NCI-H69 (cell line): ENCODE results near the gene WDR55.
A peak's percentile ranks its signal among the peaks of the same experiment; 100 is the strongest.
"Not testable (repeated sequence)": the region's sequence is repeated elsewhere in the genome, so short reads cannot be mapped to it uniquely, and the experiment has no call there.

Source experiments
- DNase-seq: peaks from one replicate; lab custom pipeline; 2025; lab: John Stamatoyannopoulos, UW

Gene WDR55

DNA sequence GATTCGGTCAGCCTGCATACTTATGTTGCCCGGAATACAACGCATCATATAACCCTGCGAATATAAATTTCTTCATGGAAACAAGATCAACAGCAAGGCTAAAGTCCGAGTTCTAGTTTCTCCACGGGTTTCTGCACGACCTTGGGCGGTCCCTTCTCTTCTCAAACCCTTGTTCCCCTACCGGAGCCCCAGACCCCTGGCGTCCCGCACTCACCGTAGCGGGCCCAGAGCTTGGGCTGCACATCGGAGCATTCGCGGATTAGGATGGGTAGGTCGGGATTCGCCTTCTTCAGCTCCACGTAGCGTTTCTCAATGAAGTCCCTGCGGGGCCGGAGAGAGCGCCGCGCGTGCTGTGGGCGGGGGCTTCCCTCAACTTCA, 17.7 kb upstream of the WDR55 start:
- DNase-seq, result peak; percentile 57

DNA sequence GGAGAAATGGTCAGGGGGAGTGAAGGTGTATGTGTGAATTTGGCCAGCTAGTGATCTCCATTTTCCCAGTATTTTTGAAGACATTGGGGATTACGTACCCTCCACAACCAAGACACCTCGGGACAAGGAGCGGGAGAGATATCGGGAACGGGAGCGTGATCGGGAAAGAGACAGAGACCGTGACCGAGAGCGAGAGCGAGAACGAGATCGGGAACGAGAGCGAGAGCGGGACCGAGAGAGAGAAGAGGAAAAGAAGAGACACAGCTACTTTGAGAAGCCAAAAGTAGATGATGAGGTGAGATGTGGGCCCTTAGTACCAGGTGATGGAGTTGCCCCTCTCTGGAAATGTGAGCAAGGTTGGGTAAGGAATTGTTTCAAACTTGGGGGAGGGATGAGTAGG, 5.8 kb upstream of the WDR55 start:
- no peak for DNase-seq

DNA sequence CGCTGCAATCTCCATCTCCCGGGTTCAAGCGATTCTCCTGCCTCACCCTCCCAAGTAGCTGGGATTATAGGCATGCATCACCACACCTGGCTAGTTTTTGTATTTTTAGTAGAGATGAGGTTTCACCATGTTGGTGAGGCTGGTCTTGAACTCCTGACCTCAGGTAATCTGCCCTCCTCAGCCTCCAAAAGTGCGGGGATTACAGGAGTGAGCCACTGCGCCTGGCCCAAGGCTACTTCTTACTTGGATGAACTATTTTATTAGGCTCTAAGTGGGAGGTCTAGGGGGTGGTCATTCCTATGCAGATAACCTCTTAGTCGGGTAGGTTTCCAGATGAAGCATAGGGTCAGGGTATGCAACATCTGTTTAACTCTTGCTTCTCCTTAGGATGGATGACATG, 4.3 kb upstream of the WDR55 start:
- not testable (repeated sequence) for DNase-seq

DNA sequence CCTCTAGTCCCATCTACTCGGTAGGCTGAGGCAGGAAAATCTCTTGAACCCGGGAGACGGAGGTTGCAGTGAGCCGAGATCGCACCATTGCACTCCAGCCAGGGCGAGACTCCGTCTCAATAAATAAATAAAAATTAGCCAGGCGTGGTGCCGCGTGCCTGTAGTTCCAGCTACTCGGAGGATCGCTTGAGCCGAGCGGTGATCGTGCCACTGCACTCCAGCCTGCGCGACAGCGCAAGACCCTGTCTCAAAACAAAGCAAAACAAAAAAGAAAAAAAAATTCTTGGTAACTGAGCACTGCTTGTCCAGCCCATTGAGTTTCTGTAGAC, 710 bp upstream of the WDR55 start:
- no peak for DNase-seq

DNA sequence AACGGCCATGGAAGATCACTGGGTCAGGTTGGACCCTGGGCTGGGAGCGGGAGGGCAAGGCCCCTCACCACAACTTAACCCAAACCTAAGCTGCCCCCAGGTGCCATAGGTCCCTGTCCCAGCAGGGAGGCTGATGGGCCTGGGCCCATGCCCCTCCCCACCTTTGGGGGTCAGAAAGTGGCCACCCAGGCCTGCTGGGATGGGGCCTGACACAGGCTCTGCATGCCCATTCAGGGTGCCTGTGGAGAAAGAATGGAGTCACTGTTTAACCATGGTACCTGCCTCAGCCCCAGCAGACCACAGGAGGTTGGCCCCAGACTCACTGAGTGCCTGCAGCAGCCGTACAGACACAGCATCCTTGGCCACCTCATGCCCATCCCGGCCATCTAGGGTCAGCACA, 6.3 kb downstream of the WDR55 start:
- not testable (repeated sequence) for DNase-seq

DNA sequence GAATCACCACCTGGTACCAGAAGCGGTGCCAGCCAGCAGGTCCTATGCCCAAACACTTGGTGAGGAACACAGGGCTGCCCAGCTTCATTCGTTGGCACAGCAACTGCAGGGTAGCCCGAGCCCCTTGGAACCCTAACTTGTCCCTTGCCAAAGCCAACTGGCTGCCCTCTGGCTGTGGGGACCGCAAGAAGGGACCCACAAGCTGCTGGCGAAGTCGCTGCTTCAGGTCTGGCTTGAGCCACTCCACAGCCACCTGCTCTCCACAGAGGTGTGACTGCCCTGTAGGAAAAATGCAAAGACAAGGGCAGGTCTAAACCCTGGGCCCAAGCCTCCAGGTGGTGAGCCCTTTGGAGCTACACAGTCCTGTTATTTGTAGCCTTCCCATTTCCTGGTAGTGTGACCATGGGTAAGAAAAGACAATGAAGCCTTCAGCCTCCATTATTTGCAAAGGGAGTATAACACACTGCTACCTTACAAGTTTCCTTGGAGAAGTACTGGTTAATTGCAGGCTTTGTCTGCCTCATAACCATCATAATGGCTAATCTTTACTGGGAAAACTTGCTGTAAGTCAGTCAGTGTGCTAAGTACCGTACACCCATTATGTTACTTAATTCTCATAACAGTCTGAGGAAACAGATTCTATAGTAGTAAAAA, 6.9 kb downstream of the WDR55 start:
- DNase-seq, result no peak

DNA sequence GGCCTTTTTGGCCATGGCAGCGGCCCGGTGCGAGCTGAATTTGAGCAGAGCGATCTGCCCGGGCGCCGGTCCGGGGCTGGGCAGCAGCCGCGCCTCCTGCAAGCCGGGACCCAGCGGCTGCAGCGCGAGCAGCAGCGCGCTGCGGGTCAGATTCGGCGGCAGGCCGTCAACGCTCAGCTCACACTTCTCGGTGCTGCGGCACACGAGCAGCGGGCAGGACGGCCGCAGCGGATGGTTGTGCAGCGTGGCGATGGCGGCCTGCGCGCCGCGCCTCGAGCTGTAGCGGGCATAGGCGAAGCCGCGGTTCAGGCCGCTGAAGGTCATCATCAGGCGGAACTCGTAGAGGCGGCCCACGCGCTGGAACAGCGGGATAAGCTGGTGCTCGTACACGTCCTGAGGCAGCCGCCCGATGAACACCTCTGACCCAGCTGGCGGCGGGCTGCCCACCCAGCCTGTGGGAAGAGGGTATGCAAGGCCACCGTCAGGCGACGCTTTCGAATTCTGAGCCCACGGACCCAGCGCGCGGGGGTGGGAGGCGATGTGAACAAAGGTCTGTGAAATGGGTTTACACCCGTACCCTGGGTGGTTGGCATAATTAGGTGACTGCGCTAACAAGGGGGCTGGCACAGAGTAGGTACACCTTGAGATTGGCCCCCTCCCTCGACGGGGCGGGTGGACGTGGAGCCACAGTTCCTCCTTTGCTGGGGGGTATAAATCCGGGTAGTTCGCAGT, 7.9 kb downstream of the WDR55 start:
- peak; percentile 44 for DNase-seq

DNA sequence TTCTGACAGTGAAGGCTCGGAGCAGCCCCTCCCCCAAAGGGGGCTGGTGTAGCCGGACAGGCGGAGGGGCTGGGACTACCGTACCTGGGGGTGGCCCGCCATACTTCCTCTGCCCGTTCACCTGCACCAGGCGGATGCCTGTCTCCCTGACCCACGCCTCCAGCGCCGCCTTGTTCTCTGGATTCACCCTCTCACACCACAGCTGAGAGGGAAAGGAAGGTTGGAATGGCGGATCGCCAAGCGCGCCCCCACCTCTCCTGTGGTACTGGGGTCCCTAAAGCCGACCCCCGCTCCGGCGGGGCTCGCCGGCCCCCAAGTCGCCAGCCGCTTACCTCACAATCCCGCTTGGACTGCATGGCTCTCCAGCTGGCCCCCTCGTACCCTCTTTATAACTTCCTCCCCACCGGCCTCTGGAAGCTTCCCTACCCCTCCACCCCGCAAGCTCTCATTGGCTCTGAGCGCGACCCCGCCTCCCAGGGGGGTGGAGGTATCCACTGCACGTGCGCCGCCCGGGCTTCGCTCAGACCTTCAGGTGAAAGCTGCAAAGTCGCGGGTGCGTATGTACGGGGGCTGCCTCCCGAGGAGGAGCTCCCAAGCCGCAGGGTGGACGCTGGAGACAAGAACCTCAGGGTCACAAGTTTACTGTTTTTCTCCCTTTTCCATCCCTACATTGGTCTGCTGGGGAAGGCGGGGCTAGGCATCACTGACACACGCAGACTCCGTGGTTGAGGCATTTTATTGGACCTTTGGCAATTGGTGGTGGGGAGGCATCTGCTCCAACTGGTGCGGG, 8.7 kb downstream of the WDR55 start, which contains the start of gene DND1:
TSS of gene DND1 (minus strand) at position 390 of the 790 bp plus-strand sequence. CDS start at position 356, 34 bp downstream.
- no peak for DNase-seq

DNA sequence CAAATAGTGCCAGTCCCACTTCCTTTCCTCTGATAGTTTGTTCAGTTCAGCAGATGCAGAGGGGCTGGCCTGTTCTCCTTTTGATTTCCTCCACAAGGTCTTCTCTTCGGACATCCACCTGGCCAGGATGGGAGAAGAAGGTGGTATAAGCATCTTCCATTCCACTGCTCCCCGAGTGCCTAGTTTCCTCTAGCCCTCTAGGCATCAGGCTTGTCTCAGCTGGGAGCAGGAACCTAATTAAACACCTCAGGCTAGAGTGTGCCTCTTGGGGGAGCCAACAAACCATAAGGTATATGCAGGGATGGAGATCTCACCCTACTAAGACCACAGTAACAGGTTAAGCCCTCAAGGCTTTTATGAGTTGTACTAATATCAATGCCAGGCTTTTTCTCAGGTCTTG, 9.5 kb downstream of the WDR55 start:
- DNase-seq, result no peak

DNA sequence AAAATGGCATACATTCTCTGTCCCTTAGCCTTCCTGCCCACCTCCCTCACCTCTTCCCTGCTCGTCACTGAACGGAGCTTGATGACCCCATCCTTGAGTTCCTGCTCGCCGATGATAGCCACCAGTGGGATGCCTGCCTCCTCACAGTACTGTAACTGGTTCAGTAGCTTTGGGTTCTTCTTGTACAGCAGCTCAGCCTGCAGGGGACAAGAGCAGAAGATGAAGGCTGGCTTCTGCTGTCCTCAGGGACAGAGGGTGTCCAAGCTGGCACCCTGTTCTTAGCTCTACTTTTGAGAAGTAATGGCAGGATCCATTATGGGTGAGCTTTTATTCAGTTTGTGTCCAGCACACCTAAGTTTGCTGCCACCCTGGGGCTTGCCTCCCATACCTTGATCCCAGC, 9.9 kb downstream of the WDR55 start:
- DNase-seq, result no peak

DNA sequence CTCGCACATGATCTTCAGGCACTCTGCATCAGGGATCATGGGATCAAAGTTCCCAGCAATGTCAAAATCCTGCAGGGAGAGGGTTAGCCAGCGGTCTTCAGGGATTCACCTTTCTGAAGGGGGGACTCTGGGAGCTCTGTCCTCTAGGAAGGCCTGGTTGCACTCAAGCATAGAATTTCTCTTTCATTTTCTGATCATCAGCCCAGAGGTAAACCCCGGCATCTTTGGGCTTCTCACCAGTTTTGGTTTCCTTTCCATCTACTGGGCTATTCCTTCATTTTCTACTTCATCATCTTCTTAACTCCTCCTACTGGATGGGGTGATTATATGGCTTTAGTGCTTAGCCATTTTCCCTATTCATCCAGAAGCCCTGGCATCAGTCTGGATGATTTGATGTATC, 13.2 kb downstream of the WDR55 start:
- no peak for DNase-seq

DNA sequence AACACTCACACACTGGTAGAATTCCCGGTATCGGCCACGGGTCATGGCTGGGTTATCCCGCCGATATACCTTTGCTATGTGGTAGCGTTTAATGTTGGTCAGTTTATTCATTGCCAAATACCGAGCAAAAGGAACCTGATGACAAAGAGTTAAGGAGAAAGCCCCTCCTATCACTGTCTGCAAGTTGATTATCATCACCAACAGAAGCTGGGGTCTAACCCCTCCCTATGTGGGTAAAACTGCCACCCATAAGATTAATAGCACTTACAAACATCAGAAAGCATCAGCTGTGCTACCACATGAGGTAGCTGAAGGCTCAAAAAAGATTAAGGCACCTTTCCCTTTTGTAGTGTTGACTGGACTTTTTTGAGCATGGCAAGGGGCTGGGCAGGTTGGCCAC, 14.3 kb downstream of the WDR55 start:
- no peak for DNase-seq

DNA sequence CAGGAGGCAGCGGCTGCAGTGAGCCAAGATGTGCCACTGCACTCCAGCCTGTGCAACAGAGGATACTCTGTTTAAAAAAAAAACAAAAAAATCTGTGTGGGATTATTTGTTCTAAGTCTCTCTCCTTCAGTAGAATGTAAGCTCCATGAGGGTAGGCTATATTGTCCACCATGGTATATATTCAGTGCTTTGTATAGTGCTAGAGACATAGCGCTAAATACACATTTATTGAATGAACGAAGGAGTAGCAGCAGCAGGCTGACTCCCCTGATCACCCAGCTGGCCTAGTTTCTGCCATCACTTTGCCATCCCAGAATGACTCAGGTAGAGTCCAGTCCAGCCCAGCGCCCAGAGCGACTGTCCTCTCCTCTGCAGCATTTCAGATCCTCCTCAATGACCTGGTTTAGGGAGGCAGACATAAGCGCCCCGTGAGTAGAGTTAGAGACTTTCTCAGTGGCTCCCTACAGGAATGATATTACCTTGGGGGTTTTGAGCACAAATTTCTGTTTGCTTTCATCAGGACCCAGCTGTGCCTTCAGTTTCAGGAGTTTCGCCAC, 25.8 kb downstream of the WDR55 start:
- DNase-seq, result no peak

DNA sequence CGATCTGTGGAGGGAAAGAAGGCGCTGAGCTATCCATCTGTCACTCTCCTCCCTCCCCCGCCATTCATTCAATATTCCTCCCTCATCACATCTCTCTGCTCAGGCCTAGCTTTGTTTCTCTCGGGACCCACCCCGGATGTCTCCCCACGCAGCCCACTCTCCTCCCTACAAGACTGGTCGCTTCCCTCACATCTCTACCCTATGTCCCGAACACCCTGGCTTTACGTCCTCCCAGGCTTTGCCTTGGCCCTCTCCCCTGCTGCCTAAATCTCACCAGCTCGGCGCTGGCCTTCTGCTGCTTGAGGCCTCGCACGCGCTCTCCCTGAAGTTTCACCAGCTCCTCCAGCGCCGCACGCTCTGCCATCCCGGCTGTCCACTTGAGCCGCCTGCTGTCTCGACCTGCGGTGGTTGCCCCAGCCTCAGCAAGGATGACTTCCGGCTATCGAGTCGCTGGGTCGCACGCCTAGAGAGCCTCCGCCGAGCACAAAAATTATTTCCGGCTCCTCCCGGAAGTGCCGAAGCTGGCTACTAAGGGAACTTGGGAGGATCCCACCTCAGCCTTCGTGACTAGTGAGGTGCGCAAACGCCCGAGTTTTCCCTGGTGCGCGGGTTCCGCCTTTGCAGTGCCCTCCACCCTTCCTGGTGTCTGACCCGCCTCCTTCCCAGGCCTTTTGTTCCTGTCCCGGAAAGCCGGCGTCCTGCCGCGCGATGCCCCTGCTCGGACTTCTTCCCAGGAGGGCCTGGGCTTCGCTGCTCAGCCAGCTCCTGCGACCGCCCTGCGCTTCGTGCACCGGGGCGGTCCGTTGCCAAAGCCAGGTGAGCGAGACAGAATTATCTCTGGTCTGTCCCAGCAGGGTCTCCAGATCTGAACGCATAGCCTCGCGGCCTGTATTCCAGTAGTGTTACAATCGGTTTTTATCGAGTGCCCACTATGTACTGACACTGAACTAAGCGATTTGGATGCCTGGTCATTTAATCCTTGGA, 26.5 kb downstream of the WDR55 start, which contains the start of the genes HARS1 and HARS2:
TSS of gene HARS1 (minus strand) at position 430 of the 984 bp plus-strand sequence. CDS start at position 364, 66 bp downstream.
TSS of gene HARS2 (plus strand) at position 515 of the 984 bp plus-strand sequence. CDS start at position 709, 194 bp downstream.
- DNase-seq, result peak; percentile 99

DNA sequence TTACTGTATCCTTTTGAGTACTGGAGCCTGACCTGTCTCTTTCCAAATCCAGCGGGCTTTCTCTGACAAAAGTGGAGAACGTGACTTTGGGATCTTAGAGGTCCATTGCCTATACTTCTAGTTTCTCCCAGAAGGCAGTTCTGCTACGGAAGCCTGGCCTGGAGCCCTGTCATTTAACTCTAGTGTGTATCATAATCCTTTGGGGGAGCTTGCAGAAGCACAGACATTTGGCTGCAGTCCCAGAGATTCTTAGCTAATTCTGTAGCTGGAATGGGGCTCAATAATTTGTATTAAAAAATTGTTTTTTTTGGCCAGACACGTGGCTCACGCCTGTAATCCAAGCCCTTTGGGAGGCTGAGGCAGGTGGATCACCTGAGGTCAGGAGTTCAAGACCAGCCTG, 29.6 kb downstream of the WDR55 start:
- DNase-seq, result no peak

DNA sequence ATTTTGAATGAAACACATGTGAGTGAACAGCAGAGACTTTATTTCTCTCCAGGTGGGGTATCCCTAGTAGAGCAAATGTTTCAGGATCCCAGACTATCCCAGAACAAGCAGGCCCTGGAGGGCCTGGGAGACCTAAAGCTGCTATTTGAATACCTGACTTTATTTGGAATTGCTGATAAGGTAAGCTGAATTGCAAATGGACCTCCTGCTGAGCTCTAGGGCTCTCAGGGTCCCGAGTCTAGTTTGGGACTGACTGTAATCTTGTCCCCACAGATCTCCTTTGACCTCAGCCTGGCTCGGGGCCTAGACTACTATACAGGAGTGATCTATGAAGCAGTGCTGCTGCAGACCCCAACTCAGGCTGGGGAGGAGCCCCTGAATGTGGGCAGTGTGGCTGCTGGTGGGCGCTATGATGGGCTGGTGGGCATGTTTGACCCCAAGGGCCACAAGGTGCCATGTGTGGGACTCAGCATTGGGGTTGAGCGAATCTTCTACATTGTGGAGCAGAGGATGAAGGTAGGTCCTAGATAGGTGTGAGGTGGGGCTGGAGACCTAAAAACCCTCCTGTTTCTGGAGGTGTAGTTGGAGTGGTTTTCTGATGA, 32.3 kb downstream of the WDR55 start:
- DNase-seq, result no peak

DNA sequence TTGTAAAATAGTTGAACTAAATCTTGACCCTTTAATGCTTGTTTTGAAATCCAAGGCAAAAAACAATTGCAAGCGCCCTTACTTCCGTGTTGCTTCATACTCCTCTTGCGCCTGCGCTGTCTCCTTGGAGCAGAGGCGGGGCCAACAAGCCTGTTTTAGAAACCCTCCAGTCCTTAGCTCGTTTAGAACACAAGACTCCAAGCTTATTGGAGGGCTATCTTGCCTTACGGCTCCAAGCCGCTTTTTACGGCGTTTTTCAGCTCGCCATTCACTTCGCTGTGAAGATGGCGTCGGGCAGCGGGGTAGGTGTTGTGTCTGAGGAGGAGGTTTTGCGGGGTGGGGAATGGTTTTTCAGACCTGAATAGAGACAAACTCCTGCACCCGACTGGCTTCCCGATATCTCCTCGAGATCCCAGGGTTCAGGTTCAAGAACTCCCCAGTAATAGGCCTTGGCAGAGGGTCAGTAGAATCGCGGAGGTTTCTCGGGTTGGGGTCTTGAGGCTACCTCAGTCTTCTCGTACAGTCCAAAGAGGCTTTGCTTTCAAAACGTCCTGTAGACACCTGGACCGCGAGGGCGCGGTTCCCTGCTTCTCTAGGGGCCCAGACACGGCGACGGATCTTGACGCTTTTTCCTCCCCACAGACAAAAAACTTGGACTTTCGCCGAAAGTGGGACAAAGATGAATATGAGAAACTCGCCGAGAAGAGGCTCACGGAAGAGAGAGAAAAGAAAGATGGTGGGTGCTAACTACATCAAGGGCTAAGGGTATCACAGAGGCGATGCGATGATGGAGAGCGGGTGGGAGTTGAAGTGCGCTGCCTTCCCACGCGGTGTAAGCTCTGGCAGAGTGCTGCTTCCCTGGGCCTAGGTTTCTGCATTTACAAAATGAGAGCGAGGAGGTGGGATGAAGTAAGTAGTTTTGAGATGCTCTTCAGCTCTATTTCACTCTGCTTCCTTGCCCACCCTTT, 35.8 kb downstream of the WDR55 start, which contains the start of gene ZMAT2:
TSS of gene ZMAT2 (plus strand) at position 271 of the 968 bp plus-strand sequence. CDS start at position 285, 14 bp downstream.
- peak; percentile 99 for DNase-seq

DNA sequence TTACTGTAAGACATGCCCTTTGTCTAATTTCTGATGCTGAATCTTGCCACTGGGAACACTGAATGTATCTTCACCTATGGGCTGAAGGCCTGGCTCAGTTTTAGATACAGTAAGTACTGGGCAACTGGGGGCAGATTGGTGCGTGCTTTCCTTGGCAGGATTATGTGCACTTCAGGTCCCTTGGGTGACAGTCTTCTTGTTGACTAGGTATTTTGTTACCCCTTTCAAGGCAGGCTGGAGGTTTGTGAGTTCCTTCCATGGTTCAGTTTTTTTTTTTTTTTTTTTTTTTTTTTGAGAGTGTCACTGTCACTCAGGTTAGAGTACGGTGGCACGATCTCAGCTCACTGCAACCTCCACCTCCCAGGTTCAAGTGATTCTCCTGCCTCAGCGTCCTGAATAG, 43.1 kb downstream of the WDR55 start:
- no peak for DNase-seq

DNA sequence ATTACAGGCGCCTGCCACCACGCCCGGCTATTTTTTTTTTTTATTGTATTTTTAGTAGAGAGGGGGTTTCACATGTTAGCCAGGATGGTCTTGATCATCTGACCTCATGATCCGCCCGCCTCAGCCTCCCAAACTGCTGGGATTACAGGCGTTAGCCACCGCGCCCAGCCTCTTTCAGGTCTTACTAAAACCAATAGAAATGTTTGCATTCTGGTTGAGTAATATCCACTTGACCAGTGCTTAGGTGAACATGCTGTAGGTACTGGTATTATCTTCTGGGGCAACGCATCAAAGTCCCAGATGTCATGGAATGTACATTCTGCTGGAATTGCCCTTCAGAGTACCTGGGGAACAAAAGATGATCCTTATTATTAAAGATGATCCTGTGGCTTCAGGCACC, 44.1 kb downstream of the WDR55 start:
- not testable (repeated sequence) for DNase-seq
